Activated B cell treated with CpG ODN at 0.5 μM for 24 hours (primary cell): ENCODE data around the gene TCF7. TPM values are rescaled to one million over a fixed set of nuclear protein-coding genes. Genes with fewer than 3 reads are reported as not detected.

Experiments used
- ATAC-seq: fragments of 200-7000 bp; cut with Tn5 transposase; one replicate; pipeline ENCODE4 v1.10.0; 2021; ENCODE audit warnings: low read depth, mild to moderate bottlenecking, moderate library complexity
- CTCF ChIA-PET: fragments of 350-600 bp; sonication (Branson Sonifier 250); formaldehyde crosslinking; loops from one replicate; lab custom pipeline; 2021; ENCODE audit warnings: antibody characterized with exemption; lab: Charles Lee
- POLR2A ChIA-PET: fragments of 350-600 bp; sonication (Branson Sonifier 250); formaldehyde crosslinking; loops from one replicate; lab custom pipeline; 2021; ENCODE audit warnings: antibody characterized with exemption; lab: Charles Lee
- DNase-seq: peaks from one replicate; pipeline ENCODE4 v3.0.0; 2022
- H3K27ac Mint-ChIP-seq: one replicate; pipeline ENCODE4 v1.8.0; 2020; ENCODE audit warnings: mixed read lengths
- H3K27me3 Mint-ChIP-seq: one replicate; pipeline ENCODE4 v1.8.0; 2021; ENCODE audit warnings: mixed read lengths
- H3K36me3 Mint-ChIP-seq: one replicate; pipeline ENCODE4 v1.8.0; 2021; ENCODE audit warnings: low read depth, mixed read lengths
- H3K4me1 Mint-ChIP-seq: one replicate; pipeline ENCODE4 v1.8.0; 2021; ENCODE audit warnings: mixed read lengths
- H3K4me3 Mint-ChIP-seq: one replicate; pipeline ENCODE4 v1.8.0; 2020; ENCODE audit warnings: mild to moderate bottlenecking, mixed read lengths
- H3K9me3 Mint-ChIP-seq: one replicate; pipeline ENCODE4 v1.8.0; 2020; ENCODE audit warnings: mixed read lengths
- intact Hi-C: fragments of 100-400 bp; cut with micrococcal nuclease; formaldehyde crosslinking; loops from one replicate; pipeline ENCODE4 v1.15.1; 2024
- total RNA-seq: library from RNA; stranded (reverse); gene quantifications from 2 replicates; pipeline ENCODE4 v1.2.3, GENCODE V29; 2022
- TF ChIP-seq, protein P1 (sequence below): fragments of 200-600 bp; IDR thresholded peaks from one replicate; pipeline ENCODE4 v1.8.0; 2022; ENCODE audit warnings: antibody characterized with exemption, mild to moderate bottlenecking

The TCF7 gene
- total RNA-seq, 1 donor from 2014 or later: 15.8 TPM

DNA sequence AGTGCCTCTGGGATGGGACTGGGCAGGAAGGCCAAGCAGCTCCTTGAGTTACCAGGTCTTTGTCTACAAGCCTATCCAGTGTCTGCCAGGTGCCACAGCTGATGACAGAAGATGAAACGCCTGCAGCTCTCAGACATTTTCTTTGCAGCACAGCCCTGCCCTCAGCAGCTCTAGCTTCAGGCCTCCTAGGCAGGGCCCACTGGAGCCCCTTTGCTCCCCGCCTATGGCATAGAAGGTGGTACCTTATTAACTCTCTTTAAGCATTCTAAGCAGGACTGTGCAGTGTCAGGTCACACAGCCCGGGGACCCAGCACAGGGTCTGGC is 63.6 kb downstream of the TCF7 start:
- Mint-ChIP-seq H3K27ac (peak overlapping the region; percentile 96), H3K4me3 (peak overlapping the region; percentile 93), H3K9me3 (no peaks in the 10 kb centered on the region), H3K36me3 (peaks cover 18% of the 10 kb centered on the region), H3K27me3 (no peaks in the 10 kb centered on the region), H3K4me1 (peaks cover 26% of the 10 kb centered on the region)
- ChIA-PET CTCF (interaction anchor here (1.6 kb wide), 1 partner anchor 111 kb away, joined by 6 read pairs; no protein-coding TSS in a partner anchor), POLR2A (interaction anchor here (0.6 to 3.4 kb wide), 4 partner anchors 10 to 377 kb away, joined by 3 to 53 read pairs (median 10); partner anchors contain the start of gene PPP2CA)
- DNase-seq (no peak), ATAC-seq (no peak)
- TF ChIP-seq, protein P1, sequence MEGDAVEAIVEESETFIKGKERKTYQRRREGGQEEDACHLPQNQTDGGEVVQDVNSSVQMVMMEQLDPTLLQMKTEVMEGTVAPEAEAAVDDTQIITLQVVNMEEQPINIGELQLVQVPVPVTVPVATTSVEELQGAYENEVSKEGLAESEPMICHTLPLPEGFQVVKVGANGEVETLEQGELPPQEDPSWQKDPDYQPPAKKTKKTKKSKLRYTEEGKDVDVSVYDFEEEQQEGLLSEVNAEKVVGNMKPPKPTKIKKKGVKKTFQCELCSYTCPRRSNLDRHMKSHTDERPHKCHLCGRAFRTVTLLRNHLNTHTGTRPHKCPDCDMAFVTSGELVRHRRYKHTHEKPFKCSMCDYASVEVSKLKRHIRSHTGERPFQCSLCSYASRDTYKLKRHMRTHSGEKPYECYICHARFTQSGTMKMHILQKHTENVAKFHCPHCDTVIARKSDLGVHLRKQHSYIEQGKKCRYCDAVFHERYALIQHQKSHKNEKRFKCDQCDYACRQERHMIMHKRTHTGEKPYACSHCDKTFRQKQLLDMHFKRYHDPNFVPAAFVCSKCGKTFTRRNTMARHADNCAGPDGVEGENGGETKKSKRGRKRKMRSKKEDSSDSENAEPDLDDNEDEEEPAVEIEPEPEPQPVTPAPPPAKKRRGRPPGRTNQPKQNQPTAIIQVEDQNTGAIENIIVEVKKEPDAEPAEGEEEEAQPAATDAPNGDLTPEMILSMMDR: no peak
- intact Hi-C loops: no loop called here

DNA sequence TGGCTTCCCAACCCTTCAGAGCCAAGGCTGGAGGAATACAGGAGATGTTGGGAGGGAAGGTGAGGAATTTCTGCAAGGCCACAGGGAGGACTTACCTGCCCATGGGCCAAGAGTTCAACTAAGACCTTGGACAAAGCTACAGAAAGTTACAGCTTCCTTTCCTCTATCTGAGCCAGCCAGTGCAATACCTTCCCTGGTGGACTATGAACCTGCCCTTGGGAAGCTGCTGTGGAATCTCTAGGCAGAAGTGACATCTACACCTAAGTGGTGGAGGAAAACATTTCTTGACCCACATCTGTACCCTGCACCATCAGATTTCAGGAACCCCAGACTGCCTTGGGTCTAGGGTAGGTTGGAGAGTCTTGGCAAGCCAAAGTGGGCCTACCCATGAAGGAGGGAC is 69.0 kb downstream of the TCF7 start:
- ATAC-seq: no peak
- H3K27ac Mint-ChIP-seq: no peak overlapping the region
- H3K36me3 Mint-ChIP-seq: no peaks in the 10 kb centered on the region
- POLR2A ChIA-PET: interaction anchor here (0.8 to 1.2 kb wide), 2 partner anchors 42 to 106 kb away, joined by 4 read pairs; partner anchors contain the start of gene PPP2CA
- no peak for DNase-seq
- H3K9me3 Mint-ChIP-seq: no peaks in the 10 kb centered on the region
- intact Hi-C loops: loop anchor here (5.0 kb wide), 1 partner anchor 389 kb away; no protein-coding TSS in a partner anchor
- CTCF ChIA-PET: interaction anchor here (0.8 to 8.3 kb wide), 6 partner anchors 7 to 403 kb away, joined by 3 to 105 read pairs (median 4); partner anchors contain the start of gene SKP1
- TF ChIP-seq, protein P1: no peak
- H3K4me1 Mint-ChIP-seq: peaks cover 3% of the 10 kb centered on the region
- no peak overlapping the region for H3K4me3 Mint-ChIP-seq
- no peaks in the 10 kb centered on the region for H3K27me3 Mint-ChIP-seq

DNA sequence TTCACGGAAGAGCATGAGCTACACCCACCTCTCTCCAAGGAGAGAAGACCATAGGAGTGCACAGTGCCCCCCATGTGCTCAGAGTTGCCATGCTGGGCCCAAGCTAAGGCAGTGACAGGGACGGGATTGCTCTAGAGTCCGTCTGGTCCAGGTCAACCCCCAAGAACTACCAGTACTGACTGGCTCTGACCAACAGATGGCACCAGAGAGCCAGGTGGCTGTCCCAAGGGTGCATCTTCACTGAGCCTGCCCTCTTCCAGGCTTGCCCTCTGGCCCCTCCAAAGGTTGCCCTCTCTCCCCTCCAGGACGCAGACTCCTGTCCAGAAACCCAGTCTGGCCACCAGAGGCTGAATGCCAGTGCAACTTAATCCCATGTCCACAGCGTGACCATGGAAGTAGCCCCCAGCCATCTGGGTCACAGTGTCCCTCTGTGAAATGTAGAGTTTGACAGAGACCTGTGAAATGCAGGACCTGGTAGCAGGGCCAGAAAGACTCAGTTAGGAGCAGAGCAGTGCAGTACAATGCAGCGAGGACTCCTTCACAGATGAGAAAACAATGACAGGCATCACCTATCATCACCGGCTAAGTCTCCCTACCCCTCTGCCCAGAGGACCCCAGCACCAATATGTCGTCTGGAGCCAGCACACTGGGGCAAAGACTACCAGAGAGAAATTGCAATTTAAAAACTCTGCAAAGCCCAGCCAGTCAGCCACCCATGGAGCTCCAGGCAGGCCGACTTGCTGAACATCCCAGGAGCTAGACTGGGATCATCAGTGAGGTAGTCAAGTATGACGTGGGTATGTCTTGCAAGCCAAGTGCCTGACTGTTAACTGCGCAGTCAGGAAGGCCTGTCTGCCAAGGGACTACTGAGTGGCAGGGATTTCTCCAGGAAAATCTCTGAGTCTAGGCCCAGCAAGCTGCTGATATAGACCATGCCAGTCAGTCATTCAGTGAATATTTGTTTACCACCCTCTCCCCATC is 70.0 kb downstream of the TCF7 start:
- H3K4me1 Mint-ChIP-seq: peaks cover 3% of the 10 kb centered on the region
- intact Hi-C loops: loop anchor here (1.0 to 5.0 kb wide), 4 partner anchors 40 to 402 kb away; no protein-coding TSS in a partner anchor
- TF ChIP-seq, protein P1: no peak
- POLR2A ChIA-PET: interaction anchor here (0.5 to 1.7 kb wide), 4 partner anchors 8 to 540 kb away, joined by 3 to 8 read pairs (median 4); partner anchors contain the start of genes PPP2CA and SKP1
- ATAC-seq (peak; percentile 99), DNase-seq (peak; percentile 59)
- no peaks in the 10 kb centered on the region for H3K27me3 Mint-ChIP-seq
- H3K27ac Mint-ChIP-seq: no peak overlapping the region
- H3K36me3 Mint-ChIP-seq: no peaks in the 10 kb centered on the region
- H3K4me3 Mint-ChIP-seq: no peak overlapping the region
- CTCF ChIA-PET: interaction anchor here (0.8 to 8.3 kb wide), 8 partner anchors 8 to 402 kb away, joined by 3 to 105 read pairs (median 3); partner anchors contain the start of gene SKP1
- no peaks in the 10 kb centered on the region for H3K9me3 Mint-ChIP-seq

GRCh38 chr5:134188092-134188491 is 73.6 kb downstream of the TCF7 start:
- intact Hi-C loops: no loop called here
- no peak for ATAC-seq
- Mint-ChIP-seq H3K27me3 (no peaks in the 10 kb centered on the region), H3K4me1 (peaks cover 3% of the 10 kb centered on the region), H3K36me3 (no peaks in the 10 kb centered on the region), H3K9me3 (no peaks in the 10 kb centered on the region), H3K4me3 (no peak overlapping the region), H3K27ac (no peak overlapping the region)
- ChIA-PET POLR2A (interaction anchor here (0.5 to 2.8 kb wide), 2 partner anchors 11 to 445 kb away, joined by 3 to 12 read pairs; partner anchors contain the start of gene SKP1), CTCF (interaction anchor here (8.3 kb wide), 1 partner anchor 102 kb away, joined by 105 read pairs; no protein-coding TSS in a partner anchor)
- no peak for DNase-seq
- TF ChIP-seq, protein P1: no peak
